Head of caudate nucleus (tissue), 42 donors: Measurements from ENCODE around the gene THAP6.
"Not testable (repeated sequence)": the region's sequence is repeated elsewhere in the genome, so short reads cannot be mapped to it uniquely, and the experiment has no call there.

Experiments used
- DNase-seq, 42 donors: peaks; one replicate each; pipeline versions ENCODE4 v3.0.0 to v3.0.0-alpha.2; 2020 to 2021; ENCODE audit warnings: mixed read lengths in 7 of 42
- intact Hi-C: fragments of 100-400 bp; cut with DNase I; formaldehyde crosslinking; loops from one replicate; pipeline ENCODE4 v1.15.0; 2022

The THAP6 gene

GRCh38 chr4:75516144-75516543 lies 1.9 kb downstream of the THAP6 start:
- intact Hi-C loops = no loop called here
- DNase-seq = no peak

- DNase-seq, intact Hi-C loops: not testable (repeated sequence)
Measured at GRCh38 chr4:75519452-75519851, 5.2 kb downstream of the THAP6 start.

GRCh38 chr4:75525086-75525485 lies 10.8 kb downstream of the THAP6 start:
- intact Hi-C loops = no loop called here
- no peak for DNase-seq

- intact Hi-C loops = no loop called here
- no peak for DNase-seq
Measured at GRCh38 chr4:75525910-75526309, 11.6 kb downstream of the THAP6 start.

- no peak for DNase-seq
- intact Hi-C loops = no loop called here
Measured at GRCh38 chr4:75527482-75527881, 13.2 kb downstream of the THAP6 start.

GRCh38 chr4:75530556-75531322 lies 16.5 kb downstream of the THAP6 start:
- intact Hi-C loops = no loop called here
- DNase-seq = no peak

GRCh38 chr4:75531536-75532143 lies 17.4 kb downstream of the THAP6 start:
- DNase-seq, intact Hi-C loops: not testable (repeated sequence)

GRCh38 chr4:75533339-75533887 lies 19.1 kb downstream of the THAP6 start:
- not testable (repeated sequence) for DNase-seq

GRCh38 chr4:75533926-75534325 lies 19.7 kb downstream of the THAP6 start:
- DNase-seq, intact Hi-C loops: not testable (repeated sequence)

More at GRCh38 chr4:75533339-75533887, 19.1 kb downstream of the THAP6 start:
- intact Hi-C loops = not testable (repeated sequence)

GRCh38 chr4:75537308-75537707 lies 23.0 kb downstream of the THAP6 start:
- intact Hi-C loops, DNase-seq: not testable (repeated sequence)

GRCh38 chr4:75542824-75543223 lies 28.6 kb downstream of the THAP6 start:
- DNase-seq = no peak
- intact Hi-C loops = no loop called here

- DNase-seq, intact Hi-C loops: not testable (repeated sequence)
Measured at GRCh38 chr4:75544220-75544619, 29.9 kb downstream of the THAP6 start.

GRCh38 chr4:75544870-75545269 lies 30.6 kb downstream of the THAP6 start:
- intact Hi-C loops = no loop called here
- DNase-seq = no peak

- intact Hi-C loops = no loop called here
- no peak for DNase-seq
Measured at GRCh38 chr4:75545526-75545925, 31.3 kb downstream of the THAP6 start.

GRCh38 chr4:75547647-75548387 lies 33.5 kb downstream of the THAP6 start:
- intact Hi-C loops = no loop called here
- peak in 23 of 42 donors; percentile 6 to 66 (median 38) for DNase-seq

GRCh38 chr4:75549019-75549418 lies 34.7 kb downstream of the THAP6 start:
- no peak for DNase-seq
- intact Hi-C loops = no loop called here

GRCh38 chr4:75552452-75552851 lies 38.2 kb downstream of the THAP6 start:
- DNase-seq = no peak

GRCh38 chr4:75555294-75556164 lies 41.3 kb downstream of the THAP6 start, which contains the start of gene ODAPH:
Gene ODAPH (plus strand): TSS chr4:75556066. CDS start chr4:75556083, 17 bp downstream.
- intact Hi-C loops = no loop called here
- no peak for DNase-seq

More at GRCh38 chr4:75552452-75552851, 38.2 kb downstream of the THAP6 start:
- intact Hi-C loops = no loop called here

GRCh38 chr4:75557696-75558095 lies 43.4 kb downstream of the THAP6 start:
- peak in 4 of 42 donors; percentile 12 to 45 (median 38) for DNase-seq
- intact Hi-C loops = no loop called here
